Vagina (tissue), 2 donors: ENCODE results near the gene SLC1A1.

Experiments used
- POLR2A ChIP-seq, 2 donors: fragments of 450-650 bp; IDR thresholded peaks; one replicate each; pipeline ENCODE4 v1.6.1; 2017; ENCODE audit warnings: antibody characterized with exemption in 2 of 2, mild to moderate bottlenecking in 2 of 2, moderate library complexity in 2 of 2
- TF ChIP-seq, protein P1 (sequence below), 3 experiments: fragments of 450-650 bp in 2 of 3; fragments of 200-600 bp in 1 of 3; sonication (generic) in 1 of 3; IDR thresholded peaks; one replicate each; pipeline ENCODE4 v1.5.1; 2017 to 2019; ENCODE audit warnings: antibody characterized with exemption in 3 of 3, mild to moderate bottlenecking in 2 of 3, moderate library complexity in 2 of 3

DNA sequence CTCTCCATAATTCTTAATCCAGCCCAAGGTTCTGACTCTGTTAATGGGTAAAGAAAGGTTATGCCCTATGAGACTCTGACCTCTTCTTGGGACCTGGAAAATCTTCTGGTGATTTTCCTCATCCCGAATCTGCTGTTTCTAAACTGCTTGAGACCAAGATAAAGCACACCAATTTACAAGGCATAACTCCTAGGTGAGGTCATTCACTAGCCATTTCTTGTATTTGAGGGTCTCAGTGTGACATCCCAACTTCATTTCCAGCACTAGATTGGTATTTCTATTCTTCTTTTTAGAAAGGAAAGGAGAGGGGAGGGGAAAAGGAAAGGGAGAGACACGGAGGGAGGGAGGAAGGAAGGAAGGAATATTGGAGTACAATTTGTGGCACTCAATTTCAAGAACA is 51.6 kb downstream of the SLC1A1 start:
- TF ChIP-seq POLR2A (IDR thresholded peaks at IDR 0.05): no peak
- TF ChIP-seq, protein P1, sequence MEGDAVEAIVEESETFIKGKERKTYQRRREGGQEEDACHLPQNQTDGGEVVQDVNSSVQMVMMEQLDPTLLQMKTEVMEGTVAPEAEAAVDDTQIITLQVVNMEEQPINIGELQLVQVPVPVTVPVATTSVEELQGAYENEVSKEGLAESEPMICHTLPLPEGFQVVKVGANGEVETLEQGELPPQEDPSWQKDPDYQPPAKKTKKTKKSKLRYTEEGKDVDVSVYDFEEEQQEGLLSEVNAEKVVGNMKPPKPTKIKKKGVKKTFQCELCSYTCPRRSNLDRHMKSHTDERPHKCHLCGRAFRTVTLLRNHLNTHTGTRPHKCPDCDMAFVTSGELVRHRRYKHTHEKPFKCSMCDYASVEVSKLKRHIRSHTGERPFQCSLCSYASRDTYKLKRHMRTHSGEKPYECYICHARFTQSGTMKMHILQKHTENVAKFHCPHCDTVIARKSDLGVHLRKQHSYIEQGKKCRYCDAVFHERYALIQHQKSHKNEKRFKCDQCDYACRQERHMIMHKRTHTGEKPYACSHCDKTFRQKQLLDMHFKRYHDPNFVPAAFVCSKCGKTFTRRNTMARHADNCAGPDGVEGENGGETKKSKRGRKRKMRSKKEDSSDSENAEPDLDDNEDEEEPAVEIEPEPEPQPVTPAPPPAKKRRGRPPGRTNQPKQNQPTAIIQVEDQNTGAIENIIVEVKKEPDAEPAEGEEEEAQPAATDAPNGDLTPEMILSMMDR (IDR thresholded peaks at IDR 0.05): no peak
